Rectal smooth muscle tissue (tissue), 1 donor: ENCODE measurements around the gene PLXNA4.

Source experiments
- H3K27ac ChIP-seq: one replicate; pipeline ENCODE4 v1.7.0; 2013; ENCODE audit warnings: low read depth, low read length, inconsistent platforms
- H3K27me3 ChIP-seq: one replicate; pipeline ENCODE4 v1.7.0; 2013; ENCODE audit warnings: low read length; ENCODE audit not compliant: control insufficient read depth, insufficient read depth
- H3K36me3 ChIP-seq: one replicate; pipeline ENCODE4 v1.7.0; 2013; ENCODE audit warnings: low read length; ENCODE audit not compliant: control insufficient read depth, insufficient read depth
- H3K4me1 ChIP-seq: one replicate; pipeline ENCODE4 v1.7.0; 2013; ENCODE audit warnings: low read length; ENCODE audit not compliant: control insufficient read depth, insufficient read depth
- H3K4me3 ChIP-seq: one replicate; pipeline ENCODE4 v1.7.0; 2013; ENCODE audit warnings: low read length
- H3K9ac ChIP-seq: one replicate; pipeline ENCODE4 v1.7.0; 2013; ENCODE audit warnings: low read length

Gene PLXNA4

GRCh38 chr7:132275416-132276233 is 300.6 kb downstream of the PLXNA4 start:
- Histone ChIP-seq H3K4me3 (no peak overlapping the region), H3K27ac (no peak overlapping the region), H3K27me3 (no peaks in the 10 kb centered on the region)

GRCh38 chr7:132272763-132273371 is 303.4 kb downstream of the PLXNA4 start:
- no peak overlapping the region for H3K27ac ChIP-seq
- H3K9ac ChIP-seq = no peak overlapping the region
- no peak overlapping the region for H3K4me3 ChIP-seq
- no peaks in the 10 kb centered on the region for H3K36me3 ChIP-seq
- peaks cover 3% of the 10 kb centered on the region for H3K4me1 ChIP-seq
- no peaks in the 10 kb centered on the region for H3K27me3 ChIP-seq

More at GRCh38 chr7:132275416-132276233, 300.6 kb downstream of the PLXNA4 start:
- no peak overlapping the region for H3K9ac ChIP-seq
- no peaks in the 10 kb centered on the region for H3K36me3 ChIP-seq
- peaks cover 3% of the 10 kb centered on the region for H3K4me1 ChIP-seq

- no peaks in the 10 kb centered on the region for H3K27me3 ChIP-seq
- no peak overlapping the region for H3K4me3 ChIP-seq
- H3K9ac ChIP-seq = no peak overlapping the region
- H3K4me1 ChIP-seq = no peaks in the 10 kb centered on the region
- H3K27ac ChIP-seq = no peak overlapping the region
- no peaks in the 10 kb centered on the region for H3K36me3 ChIP-seq
These were observed 305.8 kb downstream of the PLXNA4 start for GRCh38 chr7:132270517-132270916.

- Histone ChIP-seq H3K4me3 (no peak overlapping the region), H3K9ac (no peak overlapping the region), H3K27ac (no peak overlapping the region), H3K4me1 (no peaks in the 10 kb centered on the region), H3K36me3 (no peaks in the 10 kb centered on the region), H3K27me3 (no peaks in the 10 kb centered on the region)
These were observed 306.6 kb downstream of the PLXNA4 start for GRCh38 chr7:132269718-132270117.

- Histone ChIP-seq H3K36me3 (no peaks in the 10 kb centered on the region), H3K4me1 (no peaks in the 10 kb centered on the region), H3K27ac (no peak overlapping the region), H3K4me3 (no peak overlapping the region), H3K27me3 (no peaks in the 10 kb centered on the region), H3K9ac (no peak overlapping the region)
These were observed 313.1 kb downstream of the PLXNA4 start for GRCh38 chr7:132263151-132263550.

GRCh38 chr7:132262160-132262470 is 314.2 kb downstream of the PLXNA4 start:
- Histone ChIP-seq H3K27ac (no peak overlapping the region), H3K4me1 (no peaks in the 10 kb centered on the region), H3K27me3 (no peaks in the 10 kb centered on the region), H3K36me3 (no peaks in the 10 kb centered on the region), H3K9ac (no peak overlapping the region), H3K4me3 (no peak overlapping the region)

- Histone ChIP-seq H3K36me3 (no peaks in the 10 kb centered on the region), H3K27ac (no peak overlapping the region), H3K4me3 (no peak overlapping the region), H3K9ac (no peak overlapping the region), H3K27me3 (no peaks in the 10 kb centered on the region), H3K4me1 (no peaks in the 10 kb centered on the region)
These were observed 314.7 kb downstream of the PLXNA4 start for GRCh38 chr7:132261327-132262159.

- H3K36me3 ChIP-seq = no peaks in the 10 kb centered on the region
- H3K4me1 ChIP-seq = no peaks in the 10 kb centered on the region
- no peak overlapping the region for H3K9ac ChIP-seq
- no peak overlapping the region for H3K27ac ChIP-seq
- H3K27me3 ChIP-seq = no peaks in the 10 kb centered on the region
- H3K4me3 ChIP-seq = no peak overlapping the region
These were observed 318.0 kb downstream of the PLXNA4 start for GRCh38 chr7:132258231-132258630.

GRCh38 chr7:132257253-132257652 is 319.0 kb downstream of the PLXNA4 start:
- H3K4me3 ChIP-seq = no peak overlapping the region

GRCh38 chr7:132256721-132257212 is 319.5 kb downstream of the PLXNA4 start:
- H3K4me3 ChIP-seq = no peak overlapping the region
- H3K9ac ChIP-seq = no peak overlapping the region
- no peaks in the 10 kb centered on the region for H3K27me3 ChIP-seq
- peaks cover 2% of the 10 kb centered on the region for H3K4me1 ChIP-seq
- H3K36me3 ChIP-seq = no peaks in the 10 kb centered on the region
- no peak overlapping the region for H3K27ac ChIP-seq

More at GRCh38 chr7:132257253-132257652, 319.0 kb downstream of the PLXNA4 start:
- H3K9ac ChIP-seq = no peak overlapping the region
- H3K4me1 ChIP-seq = no peaks in the 10 kb centered on the region
- H3K27me3 ChIP-seq = no peaks in the 10 kb centered on the region
- H3K36me3 ChIP-seq = no peaks in the 10 kb centered on the region
- H3K27ac ChIP-seq = no peak overlapping the region

- H3K27ac ChIP-seq = no peak overlapping the region
- H3K36me3 ChIP-seq = no peaks in the 10 kb centered on the region
- H3K4me1 ChIP-seq = peaks cover 8% of the 10 kb centered on the region
These were observed 320.4 kb downstream of the PLXNA4 start for GRCh38 chr7:132255898-132256297.

GRCh38 chr7:132255115-132255797 is 321.0 kb downstream of the PLXNA4 start:
- H3K4me1 ChIP-seq = peaks cover 12% of the 10 kb centered on the region
- no peak overlapping the region for H3K9ac ChIP-seq
- no peak overlapping the region for H3K4me3 ChIP-seq
- H3K27ac ChIP-seq = no peak overlapping the region
- H3K27me3 ChIP-seq = no peaks in the 10 kb centered on the region
- H3K36me3 ChIP-seq = no peaks in the 10 kb centered on the region

More at GRCh38 chr7:132255898-132256297, 320.4 kb downstream of the PLXNA4 start:
- H3K4me3 ChIP-seq = no peak overlapping the region
- no peaks in the 10 kb centered on the region for H3K27me3 ChIP-seq
- no peak overlapping the region for H3K9ac ChIP-seq
